ENCODE measurements around the gene SYT17.

DNA sequence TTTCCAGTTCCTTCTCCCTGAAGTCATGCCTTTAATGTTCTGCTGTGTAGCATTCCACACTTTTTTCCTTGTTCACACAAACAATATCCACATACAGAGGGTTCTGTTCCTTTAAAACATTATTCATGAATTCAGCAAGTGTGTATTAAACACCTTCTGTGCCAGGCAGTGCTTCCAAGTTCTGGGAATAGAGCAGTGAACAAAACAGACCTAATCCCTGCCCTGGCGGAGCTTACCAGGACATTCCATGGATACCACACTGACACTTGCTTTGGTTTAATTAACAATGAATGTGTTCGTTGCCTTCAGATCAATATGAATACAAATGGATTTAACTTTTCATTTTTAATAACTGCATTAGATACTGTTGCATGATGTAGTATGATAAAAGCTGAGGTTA is 59.6 kb downstream of the SYT17 start:
- TF ChIP-seq, protein P1, sequence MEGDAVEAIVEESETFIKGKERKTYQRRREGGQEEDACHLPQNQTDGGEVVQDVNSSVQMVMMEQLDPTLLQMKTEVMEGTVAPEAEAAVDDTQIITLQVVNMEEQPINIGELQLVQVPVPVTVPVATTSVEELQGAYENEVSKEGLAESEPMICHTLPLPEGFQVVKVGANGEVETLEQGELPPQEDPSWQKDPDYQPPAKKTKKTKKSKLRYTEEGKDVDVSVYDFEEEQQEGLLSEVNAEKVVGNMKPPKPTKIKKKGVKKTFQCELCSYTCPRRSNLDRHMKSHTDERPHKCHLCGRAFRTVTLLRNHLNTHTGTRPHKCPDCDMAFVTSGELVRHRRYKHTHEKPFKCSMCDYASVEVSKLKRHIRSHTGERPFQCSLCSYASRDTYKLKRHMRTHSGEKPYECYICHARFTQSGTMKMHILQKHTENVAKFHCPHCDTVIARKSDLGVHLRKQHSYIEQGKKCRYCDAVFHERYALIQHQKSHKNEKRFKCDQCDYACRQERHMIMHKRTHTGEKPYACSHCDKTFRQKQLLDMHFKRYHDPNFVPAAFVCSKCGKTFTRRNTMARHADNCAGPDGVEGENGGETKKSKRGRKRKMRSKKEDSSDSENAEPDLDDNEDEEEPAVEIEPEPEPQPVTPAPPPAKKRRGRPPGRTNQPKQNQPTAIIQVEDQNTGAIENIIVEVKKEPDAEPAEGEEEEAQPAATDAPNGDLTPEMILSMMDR (IDR thresholded peaks at IDR 0.05; ENCODE audit: low read depth, low read length): no peak
- TF ChIP-seq EZH2phosphoT487 (IDR thresholded peaks at IDR 0.05; ENCODE audit: low read depth): no peak

Data from OCI-LY3 (cell line).